Loucy (cell line): ENCODE measurements around the gene CNTN5.

Source experiments
- EZH2phosphoT487 ChIP-seq: fragments of 200-600 bp; IDR thresholded peaks from 2 replicates; pipeline ENCODE4 v1.6.1; 2018; ENCODE audit warnings: antibody characterized with exemption, mild to moderate bottlenecking, moderate library complexity, borderline replicate concordance
- TF ChIP-seq, protein P1 (sequence below): fragments of 200-600 bp; sonication (generic); conservative IDR thresholded peaks from 2 replicates; pipeline ENCODE4 v1.5.1; 2014; ENCODE audit warnings: mild to moderate bottlenecking, antibody characterized with exemption, low read length

- TF ChIP-seq, protein P1, sequence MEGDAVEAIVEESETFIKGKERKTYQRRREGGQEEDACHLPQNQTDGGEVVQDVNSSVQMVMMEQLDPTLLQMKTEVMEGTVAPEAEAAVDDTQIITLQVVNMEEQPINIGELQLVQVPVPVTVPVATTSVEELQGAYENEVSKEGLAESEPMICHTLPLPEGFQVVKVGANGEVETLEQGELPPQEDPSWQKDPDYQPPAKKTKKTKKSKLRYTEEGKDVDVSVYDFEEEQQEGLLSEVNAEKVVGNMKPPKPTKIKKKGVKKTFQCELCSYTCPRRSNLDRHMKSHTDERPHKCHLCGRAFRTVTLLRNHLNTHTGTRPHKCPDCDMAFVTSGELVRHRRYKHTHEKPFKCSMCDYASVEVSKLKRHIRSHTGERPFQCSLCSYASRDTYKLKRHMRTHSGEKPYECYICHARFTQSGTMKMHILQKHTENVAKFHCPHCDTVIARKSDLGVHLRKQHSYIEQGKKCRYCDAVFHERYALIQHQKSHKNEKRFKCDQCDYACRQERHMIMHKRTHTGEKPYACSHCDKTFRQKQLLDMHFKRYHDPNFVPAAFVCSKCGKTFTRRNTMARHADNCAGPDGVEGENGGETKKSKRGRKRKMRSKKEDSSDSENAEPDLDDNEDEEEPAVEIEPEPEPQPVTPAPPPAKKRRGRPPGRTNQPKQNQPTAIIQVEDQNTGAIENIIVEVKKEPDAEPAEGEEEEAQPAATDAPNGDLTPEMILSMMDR, result no peak
- no peak for TF ChIP-seq EZH2phosphoT487
Observed at GRCh38 chr11:99791354-99791753, 770.6 kb downstream of the CNTN5 start.
